GM15510 (cell line): Measurements from ENCODE around the gene OR4C45.

Experiments
- POLR2A ChIP-seq: IDR thresholded peaks from 3 replicates; pipeline ENCODE4 v1.6.1; 2011; ENCODE audit warnings: borderline replicate concordance; ENCODE audit not compliant: insufficient read length; ENCODE audit errors: extremely low read depth

OR4C45 gene

GRCh38 chr11:50032574-50032973 lies at the start of gene OR4C45:
OR4C45 (plus strand) TSS chr11:50032874.
- no peak for TF ChIP-seq POLR2A

GRCh38 chr11:49995565-49995964 lies 37.1 kb upstream of the OR4C45 start:
- no peak for TF ChIP-seq POLR2A

- no peak for TF ChIP-seq POLR2A
Observed at GRCh38 chr11:50030193-50030592, 2.5 kb upstream of the OR4C45 start.

GRCh38 chr11:50037251-50037650 lies 4.6 kb downstream of the OR4C45 start:
- no peak for TF ChIP-seq POLR2A

GRCh38 chr11:50044647-50045046 lies 12.0 kb downstream of the OR4C45 start:
- no peak for TF ChIP-seq POLR2A

- no peak for TF ChIP-seq POLR2A
Observed at GRCh38 chr11:50070389-50070788, 37.7 kb downstream of the OR4C45 start.

GRCh38 chr11:50071584-50072225 lies 39.0 kb downstream of the OR4C45 start:
- TF ChIP-seq POLR2A: no peak

GRCh38 chr11:50072226-50073112 lies 39.8 kb downstream of the OR4C45 start:
- TF ChIP-seq POLR2A: no peak

GRCh38 chr11:50073113-50074105 lies 40.7 kb downstream of the OR4C45 start:
- TF ChIP-seq POLR2A: no peak

GRCh38 chr11:50074161-50074560 lies 41.5 kb downstream of the OR4C45 start:
- no peak for TF ChIP-seq POLR2A

- TF ChIP-seq POLR2A: no peak
Observed at GRCh38 chr11:50075856-50076255, 43.2 kb downstream of the OR4C45 start.

GRCh38 chr11:50077526-50077925 lies 44.9 kb downstream of the OR4C45 start:
- no peak for TF ChIP-seq POLR2A

GRCh38 chr11:50078001-50078400 lies 45.3 kb downstream of the OR4C45 start:
- TF ChIP-seq POLR2A: no peak

- no peak for TF ChIP-seq POLR2A
Observed at GRCh38 chr11:50080256-50080655, 47.6 kb downstream of the OR4C45 start.
